ENCODE measurements around the gene KCNK18. TPM values are rescaled to one million over a fixed set of nuclear protein-coding genes. Genes with fewer than 3 reads are reported as not detected.

KCNK18 gene
- total and polyA plus RNA-seq, 2 of the 8 experiments (the other 6 are each of a cell fraction or from before 2014, with no cell fraction given), result not detected

GRCh38 chr10:117256910-117257309, 59.6 kb downstream of the KCNK18 start:
- Histone ChIP-seq H3K36me3 (ENCODE audit: control insufficient read depth in 2 of 4, insufficient read depth in 4 of 4, low read length in 3 of 4) (no peaks in the 10 kb centered on the region), H3K9me3 (ENCODE audit: insufficient read depth in 2 of 2, low read depth in 1 of 2, low read length in 1 of 2) (no peaks in the 10 kb centered on the region), H2AK5ac (ENCODE audit: low read depth, low read length) (no peak overlapping the region), H2BK5ac (ENCODE audit: low read depth, low read length) (no peak overlapping the region), H3K9ac (replicated peaks in 1 of 4; ENCODE audit: extremely low read depth in 1 of 4, low read depth in 3 of 4, low read length in 3 of 4) (no peak overlapping the region), H3K4me2 (ENCODE audit: insufficient read depth in 1 of 2, low read depth in 2 of 2, low read length in 2 of 2) (no peak overlapping the region), H4K5ac (ENCODE audit: insufficient read length, low read depth, low read length) (no peak overlapping the region), H3K4me1 (replicated peaks in 1 of 4; ENCODE audit: control insufficient read depth in 3 of 4, insufficient read depth in 4 of 4, low read length in 3 of 4) (peaks cover 0 to 10% (median 6%) of the 10 kb centered on the region in 4 experiments; a peak in 5 of 7 replicates), H3K27ac (ENCODE audit: low read depth, low read length) (no peak overlapping the region), H3K79me1 (ENCODE audit: low read depth, low read length) (no peaks in the 10 kb centered on the region), H3K14ac (ENCODE audit: insufficient read length) (no peak overlapping the region), H2BK20ac (ENCODE audit: low read length) (no peak overlapping the region), H3K23ac (ENCODE audit: insufficient read length) (no peak overlapping the region), H3K4ac (replicated peaks; ENCODE audit: insufficient read length, low read depth, low read length) (no peak overlapping the region), H3K23me2 (ENCODE audit: low read depth, low read length) (no peaks in the 10 kb centered on the region; the same call in 1 of the 2 replicates), H3K27me3 (replicated peaks in 1 of 4; ENCODE audit: control insufficient read depth in 3 of 4, extremely low read depth in 1 of 4, insufficient read depth in 3 of 4, low read length in 3 of 4) (no peaks in the 10 kb centered on the region), H4K91ac (replicated peaks; ENCODE audit: insufficient read length, low read length) (no peak overlapping the region), H2BK15ac (ENCODE audit: low read length) (no peak overlapping the region), H2AFZ (ENCODE audit: low read length) (no peak overlapping the region), H4K20me1 (replicated peaks in 1 of 2; ENCODE audit: control insufficient read depth in 1 of 2, insufficient read depth in 2 of 2, low read length in 2 of 2) (no peaks in the 10 kb centered on the region), H3K4me3 (ENCODE audit: extremely low read depth in 1 of 4, insufficient read depth in 2 of 4, low read depth in 3 of 4, low read length in 4 of 4) (no peak overlapping the region), H3K18ac (ENCODE audit: extremely low read depth, low read length) (no peak overlapping the region), H2BK120ac (replicated peaks; ENCODE audit: low read depth, low read length) (no peak overlapping the region), H2BK12ac (ENCODE audit: low read depth, low read length) (no peak overlapping the region), H3K56ac (replicated peaks; ENCODE audit: insufficient read length, low read depth, low read length) (no peak overlapping the region), H3K79me2 (ENCODE audit: control insufficient read depth in 1 of 2, insufficient read depth in 2 of 2, low read length in 2 of 2) (no peaks in the 10 kb centered on the region), H4K8ac (ENCODE audit: extremely low read depth, insufficient read depth, low read length) (no peak overlapping the region)
- ChIA-PET CTCF (ENCODE audit: partially characterized antibody) (no interaction called here), POLR2A (ENCODE audit: partially characterized antibody) (no interaction called here)
- DNase-seq (ENCODE audit: low read depth in 1 of 2, low spot score in 2 of 2), result no peak
- WGBS, 2 experiments (ENCODE audit: extremely low coverage in 1 of 2, insufficient coverage in 1 of 2, insufficient read length in 1 of 2, insufficient replicate concordance in 2 of 2, low coverage in 1 of 2, low lambda C conversion rate in 2 of 2, missing lambda C conversion rate in 1 of 2), result 81% methylated on average over 10 of the region's 10 CpGs; no CpG with 5 or more reads in 1 of the 2 experiments
- FAIRE-seq, result no peak
- no peak for TF ChIP-seq SIN3A (conservative IDR thresholded peaks at IDR 0.05 in 1 of 2, IDR thresholded peaks at IDR 0.05 in 1 of 2; ENCODE audit: low read depth in 1 of 2, low read length in 2 of 2)
- no peak for TF ChIP-seq ATF2 (IDR thresholded peaks at IDR 0.05; ENCODE audit: low read length)
- no peak for TF ChIP-seq GTF2F1 (IDR thresholded peaks at IDR 0.05; ENCODE audit: borderline replicate concordance, low read depth, low read length)
- TF ChIP-seq BACH1 (IDR thresholded peaks at IDR 0.05; ENCODE audit: low read length), result no peak
- TF ChIP-seq CREB1 (IDR thresholded peaks at IDR 0.05), result no peak
- TF ChIP-seq BCL11A (IDR thresholded peaks at IDR 0.05; ENCODE audit: low read depth in 2 of 2, low read length in 2 of 2), result no peak
- no peak for TF ChIP-seq CTBP2 (IDR thresholded peaks at IDR 0.05; ENCODE audit: borderline replicate concordance, insufficient read depth, insufficient read length, low read length)
- TF ChIP-seq SP2 (IDR thresholded peaks at IDR 0.05; ENCODE audit: low read length), result no peak
- no peak for TF ChIP-seq SP4 (IDR thresholded peaks at IDR 0.05; ENCODE audit: low read length)
- no peak for TF ChIP-seq CHD1 (IDR thresholded peaks at IDR 0.05; ENCODE audit: low read depth, low read length)
- TF ChIP-seq POLR2AphosphoS5 (IDR thresholded peaks at IDR 0.05; ENCODE audit: low read depth, low read length), result no peak
- TF ChIP-seq E2F6 (IDR thresholded peaks at IDR 0.05), result no peak

Data from H1 (cell line).